ENCODE data around the gene NDUFAF8. TPM values are rescaled to one million over a fixed set of nuclear protein-coding genes. Genes with fewer than 3 reads are reported as not detected.

Gene NDUFAF8
- total RNA-seq, 1 experiment from 2014 or later = 102 TPM

DNA sequence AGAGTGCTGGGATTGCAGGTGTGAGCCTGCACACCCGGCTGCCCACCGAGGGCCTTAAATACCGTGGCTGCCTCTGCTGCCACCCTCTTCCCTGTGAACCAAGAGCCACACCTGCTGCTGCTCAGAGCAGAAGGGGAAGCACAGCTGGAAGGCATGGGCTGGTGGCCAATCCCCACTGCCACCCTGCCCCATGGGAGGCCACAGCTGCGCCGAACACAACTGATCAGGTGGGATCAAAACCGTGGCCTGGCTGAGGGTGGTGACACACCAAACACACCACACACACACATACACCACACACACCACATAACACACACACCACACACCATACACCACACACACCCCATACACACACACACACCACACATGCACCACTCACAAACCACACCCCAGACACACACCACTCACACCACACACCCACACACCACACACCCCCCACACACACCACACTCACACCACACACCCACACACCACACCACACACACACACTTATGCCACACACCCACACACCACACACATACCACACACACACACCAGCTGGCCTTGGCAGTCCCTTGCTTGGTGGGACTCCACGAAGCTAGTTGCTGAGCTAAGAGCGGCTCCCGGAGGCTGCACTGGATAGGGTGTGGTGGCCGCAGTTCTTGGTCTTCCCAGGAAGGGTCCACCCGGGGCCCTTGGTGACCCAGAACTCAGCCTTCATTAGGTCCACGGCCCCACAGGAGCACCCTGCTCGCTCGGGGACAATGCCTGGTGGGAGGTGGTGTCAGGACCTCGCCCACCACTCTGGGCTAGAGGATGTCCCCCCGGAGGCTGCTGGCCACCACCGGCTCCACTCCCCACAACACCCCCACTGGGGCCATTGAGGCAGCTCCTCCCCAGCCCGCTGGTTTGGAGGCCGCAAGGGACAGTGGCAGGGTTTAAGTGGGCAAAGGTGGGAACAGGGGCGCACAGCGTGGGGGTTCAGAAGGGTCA, 31.2 kb upstream of the NDUFAF8 start:
- no TSS peak for BruUV-seq (replicated peaks)
- H3K4me1 ChIP-seq (ENCODE audit: control insufficient read depth in 1 of 2, insufficient read depth in 2 of 2, low read length in 2 of 2) = no peaks in the 10 kb centered on the region
- intact Hi-C loops (cut with micrococcal nuclease) = no loop called here
- H3K9me3 ChIP-seq (ENCODE audit: control insufficient read depth in 1 of 2, insufficient read depth in 1 of 2, low read depth in 1 of 2, low read length in 2 of 2) = no peaks in the 10 kb centered on the region
- no peak for TF ChIP-seq SIN3A (IDR thresholded peaks at IDR 0.05; ENCODE audit: low read depth)
- no peak for TF ChIP-seq JUND (IDR thresholded peaks at IDR 0.05)
- no peak for TF ChIP-seq POLR2AphosphoS5 (IDR thresholded peaks at IDR 0.05; ENCODE audit: low read depth, low read length)
- no peak for TF ChIP-seq CEBPB (IDR thresholded peaks at IDR 0.05; ENCODE audit: low read depth)
- TF ChIP-seq MAX (IDR thresholded peaks at IDR 0.05) = no peak
- no peak for TF ChIP-seq YY1 (IDR thresholded peaks at IDR 0.05; ENCODE audit: extremely low read depth, insufficient replicate concordance, low read depth, low read length)
- no peak for TF ChIP-seq ZFX (IDR thresholded peaks at IDR 0.05)
- TF ChIP-seq, protein P1, sequence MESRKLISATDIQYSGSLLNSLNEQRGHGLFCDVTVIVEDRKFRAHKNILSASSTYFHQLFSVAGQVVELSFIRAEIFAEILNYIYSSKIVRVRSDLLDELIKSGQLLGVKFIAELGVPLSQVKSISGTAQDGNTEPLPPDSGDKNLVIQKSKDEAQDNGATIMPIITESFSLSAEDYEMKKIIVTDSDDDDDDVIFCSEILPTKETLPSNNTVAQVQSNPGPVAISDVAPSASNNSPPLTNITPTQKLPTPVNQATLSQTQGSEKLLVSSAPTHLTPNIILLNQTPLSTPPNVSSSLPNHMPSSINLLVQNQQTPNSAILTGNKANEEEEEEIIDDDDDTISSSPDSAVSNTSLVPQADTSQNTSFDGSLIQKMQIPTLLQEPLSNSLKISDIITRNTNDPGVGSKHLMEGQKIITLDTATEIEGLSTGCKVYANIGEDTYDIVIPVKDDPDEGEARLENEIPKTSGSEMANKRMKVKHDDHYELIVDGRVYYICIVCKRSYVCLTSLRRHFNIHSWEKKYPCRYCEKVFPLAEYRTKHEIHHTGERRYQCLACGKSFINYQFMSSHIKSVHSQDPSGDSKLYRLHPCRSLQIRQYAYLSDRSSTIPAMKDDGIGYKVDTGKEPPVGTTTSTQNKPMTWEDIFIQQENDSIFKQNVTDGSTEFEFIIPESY (IDR thresholded peaks at IDR 0.05; ENCODE audit: extremely low read depth, insufficient replicate concordance, low read length) = no peak
- TF ChIP-seq EZH2 (IDR thresholded peaks at IDR 0.05) = no peak
- no peak for TF ChIP-seq FOSL1 (IDR thresholded peaks at IDR 0.05; ENCODE audit: low read depth)
- H4K20me1 ChIP-seq (ENCODE audit: insufficient read depth) = no peaks in the 10 kb centered on the region
- no peak overlapping the region; the same call in 1 of the 2 replicates for H3K27ac ChIP-seq (ENCODE audit: low read depth, low read length)
- RAD21 ChIA-PET (ENCODE audit: low non-redundant PET in 1 of 2, low total read pairs in 2 of 2, uncharacterized antibody in 2 of 2, unreplicated experiment in 2 of 2) = no interaction called here
- CTCF ChIA-PET = interaction anchor here (1.4 kb wide), 1 partner anchor 65 kb away, joined by 4 read pairs; no protein-coding TSS in a partner anchor
- no peak overlapping the region for H2AFZ ChIP-seq (ENCODE audit: low read depth, low read length, poor library complexity, severe bottlenecking)
- DNase-seq (ENCODE audit: low read depth, low spot score) (no peak), ATAC-seq (no peak)
- H3K9ac ChIP-seq (ENCODE audit: low read length) = no peak overlapping the region
- H3K27me3 ChIP-seq (ENCODE audit: insufficient read depth, low read length) = no peaks in the 10 kb centered on the region
- no peaks in the 10 kb centered on the region for H3K79me2 ChIP-seq (ENCODE audit: insufficient read depth, low read length)
- peaks cover 0 to 4% of the 10 kb centered on the region in 2 experiments; a peak in 1 of 4 replicates for H3K36me3 ChIP-seq (ENCODE audit: control insufficient read depth in 1 of 2, insufficient read depth in 2 of 2, low read length in 2 of 2)
- POLR2A ChIA-PET = no interaction called here
- H3K9me2 ChIP-seq (ENCODE audit: insufficient read depth) = no peaks in the 10 kb centered on the region
- H3K4me2 ChIP-seq (ENCODE audit: low read length) = no peak overlapping the region
- H3K4me3 ChIP-seq (replicated peaks in 1 of 2; ENCODE audit: low read depth in 1 of 2, low read length in 2 of 2) = no peak overlapping the region

All from HCT116 (cell line).